ENCODE measurements around the gene CCDC93.
"Not testable (repeated sequence)": the region's sequence is repeated elsewhere in the genome, so short reads cannot be mapped to it uniquely, and the experiment has no call there.

The CCDC93 gene

GRCh38 chr2:117933884-117934354 is 80.0 kb downstream of the CCDC93 start:
- DNase-seq (ENCODE audit: low read depth), result no peak
- no peak overlapping the region for H3K4me3 ChIP-seq (ENCODE audit: low read depth, low read length)

- no peak for DNase-seq (ENCODE audit: low read depth)
- no peak overlapping the region for H3K4me3 ChIP-seq (ENCODE audit: low read depth, low read length)
These were observed 81.9 kb downstream of the CCDC93 start for GRCh38 chr2:117931978-117932377.

- no peak for DNase-seq (ENCODE audit: low read depth)
- H3K4me3 ChIP-seq (ENCODE audit: low read depth, low read length), result no peak overlapping the region
These were observed 82.6 kb downstream of the CCDC93 start for GRCh38 chr2:117931266-117931665.

- no peak overlapping the region for H3K4me3 ChIP-seq (ENCODE audit: low read depth, low read length)
- no peak for DNase-seq (ENCODE audit: low read depth)
These were observed 83.1 kb downstream of the CCDC93 start for GRCh38 chr2:117930775-117931174.

- H3K4me3 ChIP-seq (ENCODE audit: low read depth, low read length); DNase-seq (ENCODE audit: low read depth): not testable (repeated sequence)
These were observed 90.4 kb downstream of the CCDC93 start for GRCh38 chr2:117923471-117923870.

GRCh38 chr2:117921520-117921919 is 92.3 kb downstream of the CCDC93 start:
- DNase-seq (ENCODE audit: low read depth), result no peak
- H3K4me3 ChIP-seq (ENCODE audit: low read depth, low read length), result no peak overlapping the region

- no peak overlapping the region for H3K4me3 ChIP-seq (ENCODE audit: low read depth, low read length)
- DNase-seq (ENCODE audit: low read depth), result no peak
These were observed 95.3 kb downstream of the CCDC93 start for GRCh38 chr2:117918608-117919007.

- DNase-seq (ENCODE audit: low read depth), result no peak
- no peak overlapping the region for H3K4me3 ChIP-seq (ENCODE audit: low read depth, low read length)
These were observed 96.5 kb downstream of the CCDC93 start for GRCh38 chr2:117917223-117917917.

- H3K4me3 ChIP-seq (ENCODE audit: low read depth, low read length), result no peak overlapping the region
- DNase-seq (ENCODE audit: low read depth), result no peak
These were observed 110.9 kb downstream of the CCDC93 start for GRCh38 chr2:117902933-117903332.

GRCh38 chr2:117888897-117889296 is 125.0 kb downstream of the CCDC93 start:
- no peak for DNase-seq (ENCODE audit: low read depth)
- no peak overlapping the region for H3K4me3 ChIP-seq (ENCODE audit: low read depth, low read length)

- DNase-seq (ENCODE audit: low read depth), result no peak
- H3K4me3 ChIP-seq (ENCODE audit: low read depth, low read length), result no peak overlapping the region
These were observed 128.6 kb downstream of the CCDC93 start for GRCh38 chr2:117885308-117885707.

- no peak for DNase-seq (ENCODE audit: low read depth)
- no peak overlapping the region for H3K4me3 ChIP-seq (ENCODE audit: low read depth, low read length)
These were observed 134.9 kb downstream of the CCDC93 start for GRCh38 chr2:117879003-117879402.

- DNase-seq (ENCODE audit: low read depth), result no peak
- H3K4me3 ChIP-seq (ENCODE audit: low read depth, low read length), result no peak overlapping the region
These were observed 138.1 kb downstream of the CCDC93 start for GRCh38 chr2:117875786-117876185.
